ENCODE results near the gene ZCCHC14.
"Not testable (repeated sequence)": the region's sequence is repeated elsewhere in the genome, so short reads cannot be mapped to it uniquely, and the experiment has no call there.

- not testable (repeated sequence) for TF ChIP-seq CTCF (CRISPR knock-in tag; IDR thresholded peaks at IDR 0.05); POLR2AphosphoS5 (IDR thresholded peaks at IDR 0.05; ENCODE audit: low read depth, low read length); ATF2 (CRISPR knock-in tag; IDR thresholded peaks at IDR 0.05); SP4 (CRISPR knock-in tag; IDR thresholded peaks at IDR 0.05)
These were observed 28.9 kb upstream of the ZCCHC14 start for GRCh38 chr16:87521764-87522163.

Data from HepG2 (cell line).